GM19438 (cell line): ENCODE measurements around the gene DCD.
"Not testable (repeated sequence)": the region's sequence is repeated elsewhere in the genome, so short reads cannot be mapped to it uniquely, and the experiment has no call there.

ENCODE experiments used
- ATAC-seq: cut with Tn5 transposase; IDR thresholded peaks from one replicate; pipeline ENCODE4 v1.9.1; 2021; ENCODE audit warnings: low read depth; ENCODE audit not compliant: unreplicated experiment

DCD gene

GRCh38 chr12:54648265-54648664 lies at the start of gene DCD:
TSS of gene DCD (minus strand) at chr12:54648365. CDS start at chr12:54648303, 62 bp downstream.
- ATAC-seq, result no peak

DNA sequence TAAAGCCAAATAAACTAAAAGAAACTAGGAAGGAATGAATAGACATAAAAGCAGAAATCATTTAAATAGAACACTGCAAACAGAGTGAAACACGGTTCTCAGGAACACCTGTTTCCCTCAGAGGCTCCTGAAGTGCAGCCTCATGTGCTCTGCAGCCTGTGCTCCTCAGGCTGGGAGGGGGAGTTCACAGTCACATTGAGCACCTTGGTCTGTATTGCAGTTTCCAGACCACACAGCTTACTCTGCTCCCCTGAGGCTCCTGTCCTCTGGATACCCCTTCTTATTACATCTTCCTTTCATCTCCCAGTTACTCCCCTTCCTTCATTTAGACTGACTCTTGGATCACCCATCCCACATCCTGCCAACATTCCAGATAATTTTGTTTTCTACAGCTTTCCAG lies 49.7 kb upstream of the DCD start:
- no peak for ATAC-seq

- no peak for ATAC-seq
Observed at GRCh38 chr12:54692353-54692752, 44.2 kb upstream of the DCD start.

DNA sequence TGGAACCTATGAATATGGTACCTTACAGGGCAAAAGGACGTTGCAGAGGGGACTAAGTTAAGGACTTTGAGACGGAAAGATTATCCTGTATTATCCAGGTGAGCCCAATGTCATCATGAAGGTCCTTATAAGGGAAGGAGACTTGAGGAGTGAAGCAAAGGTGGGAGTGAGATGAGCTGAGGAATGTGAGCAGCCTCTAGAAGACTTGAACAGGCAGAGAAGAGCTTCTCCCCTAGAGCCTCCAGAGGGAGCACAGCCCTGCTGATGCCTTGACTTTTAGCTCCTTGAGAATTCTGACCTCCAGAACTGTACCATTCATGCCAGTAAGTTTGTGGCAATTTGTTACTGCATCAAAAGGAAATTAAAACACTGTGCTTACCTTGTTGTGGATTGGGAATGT lies 41.8 kb upstream of the DCD start:
- no peak for ATAC-seq

- no peak for ATAC-seq
Observed at GRCh38 chr12:54689034-54689372, 40.8 kb upstream of the DCD start.

- ATAC-seq, result no peak
Observed at GRCh38 chr12:54688309-54689033, 40.3 kb upstream of the DCD start.

- no peak for ATAC-seq
Observed at GRCh38 chr12:54684636-54685630, 36.8 kb upstream of the DCD start.

DNA sequence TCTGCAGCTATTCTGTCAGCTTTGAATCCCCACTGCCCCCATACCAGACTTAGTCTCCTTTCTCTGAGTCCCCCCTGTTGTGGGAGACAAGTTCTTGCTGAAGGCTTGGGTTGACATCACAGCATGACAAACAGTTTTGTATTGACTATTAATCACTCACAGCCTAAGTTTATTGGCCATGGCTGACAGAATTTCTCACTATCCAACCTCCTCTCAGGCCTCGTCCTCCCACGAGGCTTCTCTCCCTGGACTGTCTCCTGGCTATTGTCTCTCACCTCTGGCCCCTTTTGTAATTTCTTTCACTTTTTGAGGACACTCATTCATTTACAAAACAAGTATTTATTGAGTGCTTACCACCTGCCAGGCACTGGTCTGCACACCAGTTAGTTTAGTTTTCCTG lies 35.2 kb upstream of the DCD start:
- ATAC-seq, result no peak

GRCh38 chr12:54682674-54683073 lies 34.5 kb upstream of the DCD start:
- ATAC-seq, result no peak

GRCh38 chr12:54680374-54680773 lies 32.2 kb upstream of the DCD start:
- ATAC-seq, result peak; percentile 70

GRCh38 chr12:54678131-54678530 lies 30.0 kb upstream of the DCD start:
- no peak for ATAC-seq

GRCh38 chr12:54667945-54668344 lies 19.8 kb upstream of the DCD start:
- no peak for ATAC-seq

GRCh38 chr12:54666008-54666407 lies 17.8 kb upstream of the DCD start:
- ATAC-seq, result no peak

- ATAC-seq, result not testable (repeated sequence)
Observed at GRCh38 chr12:54665022-54665635, 17.0 kb upstream of the DCD start.

- no peak for ATAC-seq
Observed at GRCh38 chr12:54663603-54664002, 15.4 kb upstream of the DCD start.

DNA sequence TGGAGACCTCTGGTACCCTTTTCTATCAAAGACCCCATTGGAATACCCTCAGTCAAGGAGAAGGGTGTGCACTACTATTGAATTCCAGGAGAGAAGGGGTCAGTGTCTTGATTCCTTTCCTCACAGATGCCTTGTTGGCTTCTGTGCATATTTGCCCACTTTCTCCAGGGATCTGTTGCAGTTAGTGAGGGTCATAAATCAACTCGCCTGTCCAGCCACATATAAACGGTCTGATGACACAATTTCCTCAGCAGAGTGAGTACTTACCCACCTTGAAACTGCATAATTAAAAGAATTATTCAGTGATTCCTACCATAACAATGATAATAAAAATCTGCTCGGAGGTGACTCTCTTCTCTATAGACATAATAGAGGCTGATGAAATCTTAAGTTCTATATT lies 13.9 kb upstream of the DCD start:
- ATAC-seq, result no peak

DNA sequence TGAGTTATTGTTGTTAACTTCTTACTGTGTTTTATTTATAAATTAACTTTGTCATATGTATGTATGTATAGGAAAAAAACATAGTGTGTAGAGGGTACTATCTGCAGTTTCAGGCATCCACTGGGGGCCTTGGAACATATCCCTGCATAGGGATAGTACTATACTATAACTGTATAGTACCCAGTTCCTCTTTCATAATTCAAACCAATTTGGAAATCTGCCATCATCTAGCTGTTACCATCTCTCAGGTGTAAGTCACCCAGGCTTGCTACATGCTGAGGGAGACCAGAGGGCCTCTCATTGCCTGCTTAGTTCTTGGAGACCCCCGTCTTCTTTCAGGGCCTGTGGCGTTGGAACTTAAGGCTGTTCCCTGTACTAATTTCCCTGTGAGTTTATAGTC lies 12.9 kb upstream of the DCD start:
- ATAC-seq, result no peak

DNA sequence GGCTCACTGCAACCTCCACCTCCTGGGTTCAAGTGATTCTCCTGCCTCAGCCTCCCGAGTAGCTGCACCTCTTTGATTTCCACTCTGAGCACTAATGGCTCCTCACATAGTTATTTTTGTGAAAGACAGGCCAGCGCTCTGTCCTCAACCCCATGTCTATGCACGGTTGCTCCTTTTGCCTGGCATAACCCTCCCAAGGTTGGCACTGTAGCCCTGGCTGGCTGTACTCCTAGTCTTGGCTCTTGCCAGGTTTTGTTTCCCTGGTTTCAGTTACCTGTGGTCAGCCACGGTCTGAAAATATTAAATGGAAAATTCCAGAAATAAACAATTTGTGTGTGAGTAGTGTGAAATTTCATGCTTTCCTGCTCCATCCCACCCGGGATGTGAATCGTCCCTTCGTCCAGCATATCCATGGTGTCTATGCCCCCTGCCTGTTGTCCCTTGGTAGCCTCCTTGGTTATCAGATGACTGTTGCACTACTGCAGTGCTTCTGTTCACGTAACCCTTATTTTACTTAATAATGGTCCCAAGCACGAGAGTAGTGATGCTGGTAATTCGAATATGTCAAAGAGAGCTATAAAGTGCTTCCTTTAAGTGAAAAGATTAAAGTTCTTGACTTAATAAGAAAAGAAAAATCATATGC lies 12.3 kb upstream of the DCD start:
- no peak for ATAC-seq

- ATAC-seq, result no peak
Observed at GRCh38 chr12:54658306-54659264, 10.4 kb upstream of the DCD start.

GRCh38 chr12:54657105-54657607 lies 9.0 kb upstream of the DCD start:
- ATAC-seq, result no peak
